Peyer's patch (tissue), 4 donors: ENCODE measurements around the gene CBLIF. TPM values are rescaled to one million over a fixed set of nuclear protein-coding genes. Genes with fewer than 3 reads are reported as not detected.

Experiments used
- DNase-seq, 3 donors: peaks; one replicate each; pipeline ENCODE4 v3.0.0-alpha.2; 2017 to 2019
- H3K27ac ChIP-seq, 4 donors: fragments of 200-600 bp; sonication (generic); one replicate each; pipeline ENCODE4 v1.5.1; 2016 to 2019
- H3K27me3 ChIP-seq, 2 donors: fragments of 200-600 bp; sonication (generic); one replicate each; pipeline ENCODE4 v1.5.1; 2019
- H3K36me3 ChIP-seq, 3 donors: fragments of 200-600 bp; sonication (generic); one replicate each; pipeline ENCODE4 v1.5.1; 2016 to 2019
- H3K4me1 ChIP-seq, 4 donors: fragments of 200-600 bp; sonication (generic); one replicate each; pipeline ENCODE4 v1.5.1; 2016 to 2019
- H3K4me3 ChIP-seq, 4 donors: fragments of 200-600 bp; sonication (generic); 1 replicate in 3 of 4; 2 replicates in 1 of 4; pipeline ENCODE4 v1.5.1; 2016 to 2019; ENCODE audit warnings: mild to moderate bottlenecking in 1 of 4
- H3K9me3 ChIP-seq, 4 donors: fragments of 200-600 bp; sonication (generic); one replicate each; pipeline ENCODE4 v1.5.1; 2016 to 2019; ENCODE audit warnings: mild to moderate bottlenecking in 1 of 4
- POLR2A ChIP-seq, 2 donors: fragments of 450-650 bp; IDR thresholded peaks; one replicate each; pipeline ENCODE4 v1.5.1; 2017; ENCODE audit warnings: antibody characterized with exemption in 2 of 2, mild to moderate bottlenecking in 2 of 2, moderate library complexity in 2 of 2
- total RNA-seq, 4 donors: library from RNA; depleted of rRNA; stranded (reverse); fragments of >200 nt; gene quantifications; one replicate each; pipeline ENCODE4 v1.1.0, GENCODE V29; 2016
- TF ChIP-seq, protein P1 (sequence below), 6 experiments: fragments of 450-650 bp in 4 of 6; fragments of 200-600 bp in 2 of 6; sonication (generic) in 1 of 6; IDR thresholded peaks; one replicate each; pipeline ENCODE4 v1.5.1; 2017 to 2019; ENCODE audit warnings: antibody characterized with exemption in 6 of 6, mild to moderate bottlenecking in 3 of 6, moderate library complexity in 1 of 6

The CBLIF gene
- total RNA-seq, 4 donors from 2014 or later, result not detected

DNA sequence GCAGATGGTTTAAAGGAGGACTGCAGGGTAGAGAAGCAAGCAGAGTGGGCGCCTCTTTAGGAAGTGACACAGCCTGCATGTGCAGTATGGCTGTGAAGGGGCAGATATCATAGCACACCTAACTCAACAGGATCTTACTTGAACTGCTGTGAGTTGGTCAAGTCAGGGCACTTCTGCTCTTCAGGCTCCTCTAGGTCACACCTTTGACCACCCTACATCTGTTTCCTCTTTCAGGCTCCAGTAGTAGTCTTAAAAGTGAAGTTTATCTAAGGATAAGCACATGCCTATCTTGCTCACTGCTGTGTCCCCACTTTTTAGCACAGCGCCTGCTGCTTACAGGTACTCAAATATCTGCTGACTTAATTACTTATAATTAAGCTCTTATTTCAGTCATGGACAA is 41.2 kb downstream of the CBLIF start:
- TF ChIP-seq, protein P1, sequence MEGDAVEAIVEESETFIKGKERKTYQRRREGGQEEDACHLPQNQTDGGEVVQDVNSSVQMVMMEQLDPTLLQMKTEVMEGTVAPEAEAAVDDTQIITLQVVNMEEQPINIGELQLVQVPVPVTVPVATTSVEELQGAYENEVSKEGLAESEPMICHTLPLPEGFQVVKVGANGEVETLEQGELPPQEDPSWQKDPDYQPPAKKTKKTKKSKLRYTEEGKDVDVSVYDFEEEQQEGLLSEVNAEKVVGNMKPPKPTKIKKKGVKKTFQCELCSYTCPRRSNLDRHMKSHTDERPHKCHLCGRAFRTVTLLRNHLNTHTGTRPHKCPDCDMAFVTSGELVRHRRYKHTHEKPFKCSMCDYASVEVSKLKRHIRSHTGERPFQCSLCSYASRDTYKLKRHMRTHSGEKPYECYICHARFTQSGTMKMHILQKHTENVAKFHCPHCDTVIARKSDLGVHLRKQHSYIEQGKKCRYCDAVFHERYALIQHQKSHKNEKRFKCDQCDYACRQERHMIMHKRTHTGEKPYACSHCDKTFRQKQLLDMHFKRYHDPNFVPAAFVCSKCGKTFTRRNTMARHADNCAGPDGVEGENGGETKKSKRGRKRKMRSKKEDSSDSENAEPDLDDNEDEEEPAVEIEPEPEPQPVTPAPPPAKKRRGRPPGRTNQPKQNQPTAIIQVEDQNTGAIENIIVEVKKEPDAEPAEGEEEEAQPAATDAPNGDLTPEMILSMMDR (IDR thresholded peaks at IDR 0.05), result no peak
- TF ChIP-seq POLR2A (IDR thresholded peaks at IDR 0.05), result no peak
- Histone ChIP-seq H3K27me3 (no peaks in the 10 kb centered on the region), H3K4me1 (peaks cover 0 to 14% (median 0%) of the 10 kb centered on the region in 4 donors), H3K4me3 (no peak overlapping the region), H3K36me3 (peaks cover 0 to 51% (median 0%) of the 10 kb centered on the region in 3 donors), H3K9me3 (no peaks in the 10 kb centered on the region), H3K27ac (no peak overlapping the region)
- DNase-seq, result no peak

DNA sequence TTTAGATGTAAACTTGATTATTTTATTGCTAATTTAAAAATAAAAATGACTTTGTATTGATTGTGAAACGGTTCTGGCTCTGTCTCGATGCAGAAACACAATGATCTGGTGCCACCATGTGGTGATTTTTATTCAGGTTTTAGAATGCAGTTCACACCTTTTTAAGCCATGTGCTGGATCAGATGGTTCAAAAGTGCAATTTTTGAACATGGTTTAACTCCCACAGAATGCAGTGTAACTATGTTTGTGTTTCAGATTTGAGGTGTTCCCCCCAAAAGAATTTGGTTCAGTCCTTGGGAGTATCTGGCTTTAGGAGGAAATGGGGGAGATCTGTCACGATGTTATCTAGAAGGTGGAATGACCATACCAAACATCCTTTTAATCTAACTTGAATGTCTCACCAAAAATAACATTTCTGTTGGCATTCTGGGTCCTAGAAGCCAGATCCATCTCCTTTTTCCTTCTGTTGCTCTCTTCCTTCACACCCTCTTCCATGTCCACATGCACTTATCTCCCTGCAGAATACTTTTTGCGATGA is 42.6 kb downstream of the CBLIF start:
- TF ChIP-seq POLR2A (IDR thresholded peaks at IDR 0.05), result no peak
- TF ChIP-seq, protein P1 (IDR thresholded peaks at IDR 0.05), result peak; percentile 23 to 89 (median 75)
- Histone ChIP-seq H3K36me3 (peaks cover 0 to 54% (median 0%) of the 10 kb centered on the region in 3 donors), H3K27ac (no peak overlapping the region)

DNA sequence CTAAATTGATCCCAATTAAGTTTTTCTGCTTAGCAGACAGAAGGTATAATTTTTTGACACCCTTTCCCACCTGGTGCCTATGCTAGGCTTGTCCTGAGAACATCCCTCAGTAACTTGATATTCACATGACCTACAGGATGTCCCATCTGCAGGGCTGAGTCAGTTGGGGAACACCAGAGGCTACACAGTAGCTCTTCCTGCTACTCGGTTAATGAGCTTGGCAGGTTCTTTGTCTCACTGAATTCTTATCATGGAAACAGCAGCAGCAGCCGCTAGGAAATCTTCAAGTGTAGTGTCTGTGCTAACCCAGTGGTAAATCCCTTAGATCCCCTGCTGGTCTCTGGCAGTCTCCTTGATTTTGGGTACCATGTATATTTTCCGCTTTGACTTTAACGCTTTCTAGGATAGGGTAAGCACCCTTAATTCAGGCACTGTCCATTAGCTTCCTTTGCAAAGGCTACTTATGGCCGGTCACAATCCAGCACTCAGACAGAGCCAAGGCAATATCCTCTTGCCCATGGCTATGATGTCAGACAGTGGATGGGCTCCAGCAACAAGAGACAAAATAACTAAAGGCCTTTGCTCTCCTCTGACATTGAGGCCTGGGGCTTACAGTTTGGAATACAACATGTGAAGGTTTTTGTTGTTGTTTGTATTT is 43.2 kb downstream of the CBLIF start:
- peaks cover 0 to 13% (median 0%) of the 10 kb centered on the region in 4 donors for H3K4me1 ChIP-seq
- H3K9me3 ChIP-seq, result no peaks in the 10 kb centered on the region
- H3K36me3 ChIP-seq, result peaks cover 0 to 54% (median 0%) of the 10 kb centered on the region in 3 donors
- no peak for DNase-seq
- H3K27ac ChIP-seq, result no peak overlapping the region
- no peaks in the 10 kb centered on the region for H3K27me3 ChIP-seq
- no peak for TF ChIP-seq POLR2A (IDR thresholded peaks at IDR 0.05)
- TF ChIP-seq, protein P1 (IDR thresholded peaks at IDR 0.05), result no peak
- H3K4me3 ChIP-seq, result no peak overlapping the region

More for the DNA sequence above, 42.6 kb downstream of the CBLIF start:
- Histone ChIP-seq H3K9me3 (no peaks in the 10 kb centered on the region), H3K4me3 (no peak overlapping the region), H3K4me1 (peaks cover 0 to 13% (median 0%) of the 10 kb centered on the region in 4 donors), H3K27me3 (no peaks in the 10 kb centered on the region)
- DNase-seq, result peak in 1 of 3 donors; percentile 62

DNA sequence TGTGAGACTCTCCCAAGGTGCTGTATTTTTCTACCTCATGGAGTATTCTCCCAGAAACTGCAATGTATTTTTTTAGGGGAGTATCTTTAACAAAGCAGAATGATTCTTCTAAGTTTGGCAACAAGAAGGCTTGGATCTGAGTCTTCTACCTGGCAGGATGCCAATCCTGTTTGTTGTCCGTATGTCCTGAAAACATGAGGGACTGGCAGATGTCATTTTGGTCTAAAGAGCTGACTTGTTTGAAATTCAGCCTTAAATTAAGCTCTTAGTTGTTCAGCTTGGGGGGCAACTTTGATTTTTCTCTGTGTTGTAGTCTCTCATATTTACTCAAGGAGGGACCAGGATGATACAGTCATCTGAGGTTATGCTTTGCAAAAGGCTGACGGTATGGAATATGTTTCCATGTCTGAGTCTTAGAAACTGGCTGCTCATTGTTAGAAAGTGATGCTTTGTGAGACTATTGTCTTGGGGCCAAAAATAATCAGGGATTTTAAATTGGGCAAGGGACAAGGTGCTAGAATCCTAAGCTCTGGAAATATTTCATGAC is 44.1 kb downstream of the CBLIF start:
- no peak overlapping the region for H3K27ac ChIP-seq
- TF ChIP-seq, protein P1 (IDR thresholded peaks at IDR 0.05), result no peak
- TF ChIP-seq POLR2A (IDR thresholded peaks at IDR 0.05), result no peak
- H3K36me3 ChIP-seq, result peaks cover 0 to 51% (median 0%) of the 10 kb centered on the region in 3 donors

DNA sequence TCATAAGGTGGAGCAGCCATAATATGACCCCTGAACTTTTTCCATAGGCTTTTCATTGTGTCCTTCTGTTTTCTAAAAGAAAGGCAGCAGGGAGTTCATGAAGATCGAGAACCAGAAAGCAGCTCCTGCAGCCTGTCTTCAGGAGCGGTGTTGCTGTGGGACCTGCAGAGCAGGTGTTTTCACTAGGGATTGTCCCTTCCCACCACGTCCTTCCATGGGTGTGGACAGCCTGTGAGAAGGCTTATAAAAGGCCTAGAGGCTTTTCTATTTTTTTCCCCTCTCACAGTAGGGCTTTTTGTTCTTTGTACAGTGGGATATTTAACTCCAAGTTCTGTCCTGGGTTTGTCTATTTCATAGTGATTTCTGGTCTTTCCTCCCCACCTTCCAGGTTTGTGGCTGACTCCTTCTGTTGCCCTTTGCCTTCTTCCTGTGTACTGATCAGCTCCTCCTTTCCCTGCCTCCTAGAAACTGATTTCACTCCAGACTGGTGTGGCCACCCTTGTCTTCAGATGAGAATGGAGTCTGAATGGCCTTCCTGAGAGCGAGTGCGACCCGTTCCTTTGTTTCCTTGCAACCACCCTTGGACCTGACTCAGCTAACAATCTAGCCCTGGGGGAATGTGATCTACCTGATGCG is 44.8 kb downstream of the CBLIF start:
- DNase-seq, result no peak
- H3K27ac ChIP-seq, result peak overlapping the region in 2 of 4 donors; percentile 1 to 27
- no peak overlapping the region for H3K4me3 ChIP-seq
- no peak for TF ChIP-seq POLR2A (IDR thresholded peaks at IDR 0.05)
- TF ChIP-seq, protein P1 (IDR thresholded peaks at IDR 0.05), result no peak
- no peaks in the 10 kb centered on the region for H3K9me3 ChIP-seq
- H3K36me3 ChIP-seq, result peaks cover 0 to 51% (median 0%) of the 10 kb centered on the region in 3 donors
- no peaks in the 10 kb centered on the region for H3K27me3 ChIP-seq
- peaks cover 0 to 13% (median 0%) of the 10 kb centered on the region in 4 donors for H3K4me1 ChIP-seq

More for the DNA sequence above, 44.1 kb downstream of the CBLIF start:
- H3K4me3 ChIP-seq, result no peak overlapping the region
- DNase-seq, result no peak
- H3K9me3 ChIP-seq, result no peaks in the 10 kb centered on the region
- H3K4me1 ChIP-seq, result peaks cover 0 to 13% (median 0%) of the 10 kb centered on the region in 4 donors
- no peaks in the 10 kb centered on the region for H3K27me3 ChIP-seq
